GM21515 (cell line): Measurements from ENCODE around the gene INPP5A.

Experiments
- ATAC-seq: cut with Tn5 transposase; IDR thresholded peaks from one replicate; pipeline ENCODE4 v1.9.1; 2021; ENCODE audit not compliant: unreplicated experiment

The INPP5A gene

DNA sequence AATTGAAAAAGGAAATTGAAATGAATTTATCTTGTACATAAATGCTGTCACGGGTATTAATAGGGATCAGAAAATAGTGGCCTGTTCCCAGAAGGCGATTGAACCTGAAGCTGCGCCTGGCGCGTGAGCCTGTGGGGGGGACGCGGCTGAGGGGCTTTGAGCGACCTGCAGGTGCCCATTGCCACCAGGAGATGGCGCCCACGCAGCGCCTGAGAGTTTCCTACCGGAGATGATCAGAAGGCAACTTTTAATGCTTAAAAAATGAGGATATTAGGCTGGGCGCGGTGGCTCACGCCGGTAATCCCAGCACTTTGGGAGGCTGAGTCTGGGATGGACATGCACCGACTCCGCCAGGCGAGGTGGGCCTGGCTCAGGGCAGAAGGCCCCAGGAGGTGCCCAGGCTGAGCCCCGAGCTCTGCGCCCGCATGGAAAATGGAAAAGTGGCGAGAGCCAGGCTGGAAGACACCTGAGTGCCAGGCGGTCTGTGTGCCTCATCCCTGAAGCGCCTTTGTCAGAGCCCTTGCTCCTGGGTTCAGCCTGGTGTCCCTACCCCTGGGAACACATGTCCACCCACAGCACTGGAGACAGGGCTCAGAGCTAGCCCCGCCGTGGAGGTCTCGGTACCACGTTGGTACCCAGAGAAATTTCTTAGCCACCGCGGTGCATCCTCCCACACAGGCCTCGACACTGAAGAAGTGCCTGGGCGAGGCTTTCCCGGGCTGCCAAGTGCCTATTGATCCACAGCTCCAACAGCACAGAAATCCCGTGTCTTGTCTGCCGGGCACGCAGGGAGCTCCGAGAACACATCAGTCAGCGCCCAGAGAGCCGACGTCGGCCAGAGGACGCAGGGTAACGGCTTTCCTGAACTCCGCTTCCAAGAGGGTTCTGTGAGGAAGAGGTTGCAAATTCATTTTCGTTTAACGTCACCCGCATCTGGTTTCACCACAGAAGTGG is 117.4 kb downstream of the INPP5A start:
- ATAC-seq: no peak

DNA sequence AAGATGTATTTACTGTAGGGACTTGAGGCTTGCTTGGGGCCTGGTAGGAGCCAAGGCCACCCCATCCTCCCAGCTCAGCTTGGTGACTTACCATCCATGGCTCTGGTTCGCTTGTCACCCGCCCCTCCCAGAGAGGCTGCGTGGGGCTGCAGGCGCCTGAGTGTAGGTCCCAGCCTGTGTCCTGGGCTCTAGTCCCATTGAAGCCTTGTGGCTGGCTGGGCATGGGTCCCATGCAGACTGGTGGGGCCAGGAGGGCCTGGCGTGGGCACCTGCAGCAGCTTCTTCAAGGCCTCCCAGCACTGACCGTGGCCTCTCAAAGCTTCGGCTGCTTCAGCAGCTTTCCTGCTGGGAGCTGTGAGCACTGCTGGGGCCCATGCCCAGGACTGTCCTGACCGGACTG is 118.1 kb downstream of the INPP5A start:
- no peak for ATAC-seq

DNA sequence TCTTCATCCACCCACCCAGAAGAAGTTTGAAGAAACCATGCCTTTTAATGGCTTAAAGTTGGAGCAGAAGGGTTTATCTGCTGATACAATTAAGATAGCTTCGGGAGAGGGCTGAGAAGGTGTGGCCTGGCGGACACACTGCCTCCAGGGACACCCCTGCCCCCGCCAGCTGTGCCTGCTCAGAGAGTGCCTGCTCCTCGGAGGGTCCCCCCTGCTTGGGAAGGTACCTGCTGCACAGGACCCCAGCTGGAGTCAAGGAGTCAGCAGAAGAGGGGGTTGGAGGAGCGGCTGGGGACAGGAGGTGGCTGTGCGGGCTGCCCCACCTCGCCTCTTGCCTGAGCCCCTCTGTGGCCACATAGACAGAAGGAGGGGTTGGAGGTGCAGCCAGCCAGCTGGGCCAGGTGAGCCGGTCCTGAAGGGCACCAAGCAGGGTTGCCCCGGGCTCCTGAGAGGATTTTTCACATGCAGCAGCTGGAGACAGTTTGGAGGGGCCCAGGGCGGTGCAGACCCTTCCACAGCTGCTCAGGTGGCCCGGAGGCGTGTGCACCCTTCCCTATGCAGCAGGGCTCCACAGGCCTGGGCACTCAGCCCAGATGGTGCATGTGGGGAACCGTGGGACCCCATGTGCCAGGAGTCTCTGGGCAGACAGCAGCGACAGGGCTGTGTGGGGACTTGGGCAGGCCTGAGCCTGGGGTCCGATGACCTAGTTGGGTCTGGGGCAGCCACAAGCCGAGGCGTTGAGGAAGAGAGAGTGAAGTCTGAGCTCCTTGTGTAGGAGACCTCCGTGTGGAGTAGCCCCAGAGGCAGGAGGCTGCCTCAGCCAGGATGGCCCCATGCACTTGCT is 118.9 kb downstream of the INPP5A start:
- ATAC-seq: no peak

DNA sequence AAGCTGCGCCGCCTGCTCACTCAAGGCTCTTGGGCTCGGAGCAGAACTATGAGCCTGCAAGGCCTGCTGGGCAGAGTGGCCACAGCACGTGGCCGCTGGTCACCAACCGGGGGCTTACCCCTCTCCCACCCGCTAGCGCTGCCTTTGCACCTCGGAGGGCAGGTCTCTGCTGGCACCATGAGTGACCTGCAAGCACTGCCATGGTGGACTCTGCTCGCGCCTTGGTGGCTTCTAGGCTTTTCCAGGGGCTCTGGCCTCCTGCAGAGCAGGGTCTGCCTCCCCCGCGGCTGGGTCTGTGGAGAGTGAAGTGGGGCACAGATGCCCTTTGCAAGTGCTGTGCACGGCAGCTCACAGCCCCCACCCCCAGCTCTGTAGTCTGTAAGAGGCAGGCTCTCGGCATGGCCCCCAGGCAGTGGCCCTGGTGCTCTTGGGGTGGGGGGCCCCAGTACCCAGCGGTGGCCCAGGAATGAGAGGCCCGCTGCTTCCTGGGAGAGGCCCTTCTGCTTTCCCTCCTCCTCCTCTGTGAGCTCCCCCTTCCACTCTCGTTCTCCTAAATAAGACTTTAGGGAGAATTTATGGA is 119.6 kb downstream of the INPP5A start:
- ATAC-seq: no peak

DNA sequence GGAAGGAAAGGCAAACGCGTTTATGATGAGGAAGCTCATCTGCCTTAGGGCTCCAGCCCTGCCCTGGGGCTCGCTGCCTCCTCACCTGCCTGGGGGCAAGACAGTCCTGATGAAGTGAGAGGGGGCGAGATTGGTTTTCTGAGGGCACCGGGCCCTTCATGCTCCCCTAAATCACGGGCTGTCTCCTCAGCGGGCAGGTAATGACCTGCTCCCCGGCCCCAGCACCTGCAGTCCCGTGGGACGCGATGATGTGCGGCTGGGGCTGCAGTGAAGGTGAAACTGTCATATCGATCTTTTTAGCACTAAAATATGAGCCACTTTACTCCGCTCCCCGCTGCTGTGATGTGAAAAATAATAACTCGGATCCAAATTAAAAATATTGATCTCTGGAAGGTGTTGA is 120.2 kb downstream of the INPP5A start:
- no peak for ATAC-seq

DNA sequence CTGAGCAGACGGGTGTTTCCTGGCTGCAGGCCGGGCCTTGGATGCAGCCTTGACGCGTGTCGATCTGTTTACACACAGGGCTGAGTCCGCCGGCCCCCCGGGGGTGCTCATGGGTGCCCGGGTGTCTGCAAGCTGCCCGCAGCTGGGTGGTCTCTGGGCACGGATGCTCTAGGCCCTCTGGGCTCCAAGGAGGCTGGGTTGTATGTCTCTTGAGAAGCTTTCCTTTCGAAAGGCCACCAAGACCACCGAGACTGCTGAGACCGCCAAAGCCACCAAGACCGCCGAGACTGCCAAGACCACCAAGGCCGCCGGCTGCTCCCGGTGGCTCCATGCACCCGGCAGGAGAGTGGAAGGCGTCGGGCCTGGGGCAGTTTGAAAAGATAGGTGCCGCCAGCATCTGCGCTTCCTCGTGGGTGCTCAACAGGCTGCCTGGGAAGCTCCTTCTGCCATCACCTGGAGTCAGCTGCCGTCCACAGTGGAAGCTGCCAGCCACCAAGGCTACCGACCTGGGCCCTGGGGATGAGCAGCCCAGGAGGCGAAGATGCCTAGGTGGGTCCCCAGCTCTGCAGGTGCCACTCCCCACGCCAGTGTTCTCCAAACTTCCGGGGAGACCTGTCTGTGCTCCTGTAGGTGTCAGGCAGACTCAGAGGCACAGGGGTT is 121.1 kb downstream of the INPP5A start:
- no peak for ATAC-seq

DNA sequence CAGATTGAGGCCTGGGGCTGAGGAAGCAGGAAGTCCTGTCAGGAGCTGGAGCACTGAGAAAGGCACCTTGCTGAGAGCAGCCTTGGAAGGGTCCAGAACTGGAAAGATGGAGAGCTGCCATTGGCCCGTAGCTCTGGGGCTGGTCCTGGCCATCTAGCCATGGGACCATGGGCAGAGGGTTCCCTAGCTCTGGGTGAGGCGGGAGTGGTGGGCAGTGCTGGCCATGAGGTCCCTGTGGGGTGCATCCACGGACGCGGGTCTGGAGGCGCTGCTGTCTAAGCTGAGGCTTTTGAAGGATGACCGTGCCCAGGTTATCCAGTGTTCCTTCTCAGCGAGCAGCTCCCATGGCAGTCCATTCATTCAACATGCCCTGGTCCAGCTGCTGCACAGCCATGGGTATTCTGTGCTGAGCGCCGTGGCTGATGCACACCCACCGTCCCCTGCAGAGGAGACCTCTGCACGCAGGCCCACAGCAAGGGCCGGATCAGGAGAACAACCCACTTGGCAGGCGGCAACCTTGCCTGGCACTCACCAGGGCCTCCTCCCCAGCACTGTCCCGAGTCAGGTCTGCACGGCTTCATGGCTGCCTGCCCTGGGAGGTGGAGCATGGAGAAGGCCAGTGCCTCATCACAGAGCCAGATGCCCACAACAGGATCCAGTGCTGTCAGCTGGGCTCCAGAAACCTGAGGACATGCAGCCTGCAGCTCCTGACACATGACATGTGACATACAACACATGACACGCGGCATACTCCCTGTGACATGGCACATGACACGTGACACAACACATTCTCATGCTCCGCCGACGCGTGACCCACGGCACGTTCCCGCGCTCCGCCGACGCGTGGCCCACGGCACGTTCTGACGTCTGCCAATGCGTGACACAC is 121.9 kb downstream of the INPP5A start:
- ATAC-seq: no peak

DNA sequence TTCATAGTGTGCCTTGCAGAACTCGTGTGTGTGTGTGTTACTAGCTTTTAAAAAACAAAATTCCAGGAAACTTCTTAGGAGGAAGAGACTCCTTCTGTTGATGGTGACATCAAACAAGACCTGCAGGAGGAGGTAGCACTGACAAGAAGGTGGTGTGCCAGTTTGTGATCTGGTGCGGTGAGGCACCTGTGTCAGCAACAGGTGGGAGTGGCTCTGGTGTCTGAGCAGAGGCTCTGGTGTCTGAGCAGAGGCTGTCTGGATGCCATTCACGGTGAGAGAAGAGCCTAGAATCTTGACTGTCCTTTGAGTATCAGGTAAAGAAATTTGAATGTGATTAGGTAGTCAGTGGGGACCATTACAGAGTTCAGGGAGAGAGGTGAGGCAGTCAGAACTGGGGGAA is 122.8 kb downstream of the INPP5A start:
- no peak for ATAC-seq

DNA sequence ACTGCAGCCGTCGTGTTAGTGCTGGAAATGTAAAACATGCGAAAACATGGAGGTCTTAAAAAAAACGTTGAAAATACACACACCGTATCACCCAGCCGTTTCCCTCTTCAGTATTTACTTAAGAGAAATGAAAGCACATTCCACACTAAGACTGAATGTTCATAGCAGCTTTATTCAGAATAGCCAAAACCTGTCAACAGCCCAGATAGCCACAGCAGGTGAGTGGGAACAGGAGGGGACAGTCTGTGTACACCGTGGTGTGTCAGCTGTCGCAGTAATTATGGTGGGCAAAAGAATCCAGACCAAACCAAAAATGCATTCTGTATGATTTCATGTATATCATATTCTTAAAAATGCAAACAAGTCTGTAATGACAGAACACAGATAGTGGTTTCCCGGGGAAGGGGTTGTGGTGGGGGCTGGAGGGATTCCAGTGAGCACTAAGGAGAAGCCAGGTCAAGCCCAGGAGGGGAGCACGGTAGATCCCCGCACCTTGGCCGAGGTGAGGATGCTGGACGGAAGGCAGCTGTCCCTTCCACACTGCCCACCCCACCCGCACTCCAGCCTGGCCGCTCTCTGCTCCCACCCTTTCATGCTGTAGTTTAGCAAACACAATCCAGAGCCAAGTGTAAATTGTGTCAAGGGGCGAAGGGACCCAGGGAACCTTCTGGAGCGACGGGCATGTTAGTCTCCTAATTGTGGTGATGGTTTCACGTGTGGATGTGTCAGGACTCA is 124.8 kb downstream of the INPP5A start:
- no peak for ATAC-seq

DNA sequence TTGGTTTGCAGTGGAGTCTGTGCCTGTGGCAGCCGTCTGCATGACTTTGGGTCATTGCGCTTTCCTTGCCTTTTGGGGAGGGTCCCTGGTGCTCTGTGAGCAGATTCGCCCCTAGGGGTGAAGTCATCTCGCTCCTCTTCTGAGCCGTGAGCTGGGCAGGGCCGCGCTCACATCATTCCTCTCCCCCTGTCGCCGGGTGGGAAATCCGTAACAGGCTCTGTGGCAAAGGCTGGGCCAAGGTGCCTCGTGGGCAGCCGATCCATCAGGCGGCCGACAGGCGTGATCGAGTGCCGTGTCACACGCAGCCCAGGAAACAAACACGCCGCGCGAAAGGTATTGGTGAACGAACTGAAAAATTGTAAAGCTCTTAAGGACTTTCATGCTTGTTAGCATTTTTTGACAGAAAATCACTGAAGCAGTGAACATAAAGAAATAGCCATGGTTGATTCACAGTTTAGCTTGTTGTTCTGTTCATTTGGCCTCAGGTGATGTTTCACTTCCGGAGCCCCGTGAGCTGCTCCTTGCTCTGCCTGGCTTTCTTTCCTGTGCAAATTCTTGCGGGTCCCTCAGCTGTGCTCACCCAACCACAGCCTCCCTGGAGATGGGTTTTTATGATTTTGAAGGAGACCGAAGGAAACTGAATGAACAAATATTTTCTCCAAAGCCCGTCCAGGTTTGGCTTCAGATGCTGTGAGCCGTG is 126.2 kb downstream of the INPP5A start:
- ATAC-seq: no peak

DNA sequence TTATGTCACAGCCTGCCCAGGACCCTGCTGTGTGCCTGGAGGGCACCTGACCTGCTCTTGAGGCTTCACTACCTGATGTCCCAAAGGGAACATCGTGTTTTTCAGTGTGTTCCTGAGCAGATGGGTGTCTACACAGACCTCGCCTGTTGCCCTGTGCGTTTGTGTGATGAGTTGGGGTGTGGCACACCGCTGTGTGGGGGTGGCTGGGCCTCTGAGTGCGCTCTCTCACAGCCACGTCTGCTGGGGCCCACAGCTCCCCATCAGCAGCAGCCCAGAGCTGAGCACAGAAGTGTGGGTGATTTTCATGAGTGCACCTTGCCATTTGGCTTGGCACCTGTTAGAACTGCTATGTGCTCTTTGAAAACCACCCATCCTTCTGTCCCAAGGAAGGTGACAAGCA is 126.8 kb downstream of the INPP5A start:
- no peak for ATAC-seq

DNA sequence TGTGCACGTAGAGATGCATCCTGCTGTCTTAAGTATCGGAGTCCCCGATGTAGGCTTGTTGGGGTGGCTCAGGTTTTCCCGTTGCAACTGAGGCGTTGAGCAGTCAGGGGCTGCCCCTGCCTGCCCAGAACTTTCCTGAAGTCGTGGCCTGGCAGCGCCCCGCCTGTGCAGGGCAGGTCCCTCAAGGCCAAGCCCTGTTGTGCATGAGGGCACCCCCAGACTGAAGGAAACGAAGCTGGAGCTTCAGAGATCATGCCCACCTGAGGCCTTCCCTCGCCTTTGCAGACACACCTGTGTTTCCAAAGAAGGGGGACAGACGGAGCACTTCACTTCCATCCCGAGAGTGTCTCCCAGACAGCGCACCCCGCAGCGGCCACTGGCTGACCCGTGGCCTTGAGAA is 127.3 kb downstream of the INPP5A start:
- no peak for ATAC-seq

DNA sequence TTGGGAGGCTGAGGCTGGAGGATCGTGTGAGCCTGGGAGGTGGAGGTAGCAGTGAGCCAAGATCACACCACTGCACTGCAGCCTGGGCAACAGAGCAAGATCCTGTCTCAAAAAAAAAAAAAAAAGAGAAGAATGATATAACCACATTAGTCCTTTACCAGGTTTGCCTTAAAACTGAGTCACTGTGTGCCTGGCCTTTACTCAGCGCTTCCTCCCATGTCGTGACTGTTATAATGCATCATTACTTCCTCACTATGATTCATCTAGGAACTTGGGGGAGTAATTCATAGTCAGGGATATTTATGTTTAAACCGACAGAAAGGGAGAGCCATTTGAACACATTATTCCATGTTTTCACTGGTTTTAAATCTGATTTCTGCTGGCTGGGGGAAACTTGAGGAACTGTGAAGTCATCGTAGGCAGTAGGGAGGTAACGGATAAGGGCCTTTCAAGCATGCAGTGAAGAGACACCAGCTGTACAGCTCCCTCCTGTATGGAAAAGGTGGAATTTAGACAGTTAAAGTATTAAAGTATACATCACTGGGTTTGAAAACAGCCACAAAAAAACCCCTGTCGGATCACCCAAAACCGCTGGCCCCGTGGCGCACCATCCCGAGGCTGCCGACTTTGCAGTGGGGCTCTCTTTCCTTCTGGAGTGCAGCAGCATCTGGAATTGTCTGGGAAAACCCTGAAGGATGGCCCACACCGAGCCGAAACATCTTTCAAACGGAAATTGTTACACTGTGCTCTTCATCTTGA is 128.5 kb downstream of the INPP5A start:
- no peak for ATAC-seq

DNA sequence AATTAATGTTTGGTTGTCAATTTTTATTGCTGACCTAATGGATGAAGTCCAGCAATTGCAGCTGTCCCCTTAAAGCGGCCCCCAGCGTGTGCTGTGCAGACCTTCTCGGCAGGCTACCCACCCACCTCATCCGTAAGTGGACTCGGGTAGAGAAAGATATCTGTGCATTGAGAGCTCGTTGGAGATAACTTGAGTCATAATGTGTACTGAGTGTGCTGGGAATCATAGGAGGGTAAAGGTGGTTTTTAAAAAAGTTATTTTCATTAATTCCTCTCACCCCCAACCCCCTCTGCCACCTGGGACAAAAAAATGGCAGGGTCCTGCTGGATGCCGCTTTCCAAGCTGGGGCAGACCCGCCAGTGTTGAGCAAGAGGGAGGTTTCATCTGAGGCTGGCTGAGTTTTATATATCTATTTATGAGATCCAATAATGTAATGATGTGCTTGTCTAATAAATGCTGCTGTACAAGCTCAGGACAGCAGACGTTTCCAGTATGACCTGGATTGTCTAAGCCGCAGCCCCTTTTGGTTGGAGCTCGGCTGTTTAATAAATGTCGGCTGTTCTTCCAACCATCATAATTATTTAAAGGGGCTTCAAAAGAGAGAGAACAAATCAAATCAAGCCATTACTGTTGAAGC is 129.2 kb downstream of the INPP5A start:
- ATAC-seq: no peak

DNA sequence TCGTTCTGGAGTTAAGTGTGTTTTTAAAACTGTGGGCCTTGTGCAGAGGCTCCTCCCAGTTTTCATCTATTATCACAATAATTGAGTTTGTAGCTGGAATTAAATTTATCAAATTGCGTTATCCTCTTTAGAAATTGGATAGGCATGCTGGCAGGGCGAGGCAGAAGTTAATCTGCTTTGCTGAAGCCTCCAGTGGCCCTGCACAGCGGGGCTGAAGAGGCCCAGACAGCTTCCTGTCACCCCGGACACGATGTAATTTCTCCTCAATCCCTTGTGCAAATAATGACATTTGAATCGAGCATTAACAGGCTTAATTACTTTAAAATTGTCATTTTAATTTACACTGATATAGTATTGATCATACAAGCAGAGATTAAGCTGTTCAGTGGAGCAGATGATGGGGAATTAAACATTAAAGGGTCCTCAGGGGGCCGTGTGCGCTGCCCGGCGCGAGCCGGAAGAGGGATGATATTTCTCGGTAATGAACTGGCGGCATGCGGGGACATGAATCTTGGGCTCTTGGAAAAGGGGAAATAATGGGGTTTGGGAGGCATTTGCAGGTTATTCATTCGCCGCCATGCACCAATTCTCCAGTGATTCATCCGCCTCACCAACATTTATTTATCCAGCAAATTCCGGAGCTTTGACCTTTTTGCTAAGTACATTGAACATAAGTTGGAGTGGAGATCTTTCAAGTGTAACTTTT is 129.9 kb downstream of the INPP5A start:
- no peak for ATAC-seq

DNA sequence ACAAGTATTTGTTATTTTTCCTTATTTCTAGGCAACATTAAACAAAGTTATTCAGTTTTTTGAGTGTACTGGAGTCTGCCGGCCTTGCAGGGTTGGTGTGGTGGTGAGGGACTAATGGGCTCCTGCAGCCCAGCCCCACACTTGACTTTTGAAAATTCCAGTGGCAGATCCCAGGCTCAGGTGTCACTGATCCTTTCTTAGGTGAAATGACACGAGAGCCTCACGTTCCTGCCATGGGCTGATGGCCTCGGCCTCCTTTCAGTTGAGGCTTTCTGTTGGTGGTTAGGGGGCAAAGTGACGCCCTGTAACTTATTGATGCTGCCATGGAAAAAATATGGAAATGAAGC is 130.4 kb downstream of the INPP5A start:
- no peak for ATAC-seq

DNA sequence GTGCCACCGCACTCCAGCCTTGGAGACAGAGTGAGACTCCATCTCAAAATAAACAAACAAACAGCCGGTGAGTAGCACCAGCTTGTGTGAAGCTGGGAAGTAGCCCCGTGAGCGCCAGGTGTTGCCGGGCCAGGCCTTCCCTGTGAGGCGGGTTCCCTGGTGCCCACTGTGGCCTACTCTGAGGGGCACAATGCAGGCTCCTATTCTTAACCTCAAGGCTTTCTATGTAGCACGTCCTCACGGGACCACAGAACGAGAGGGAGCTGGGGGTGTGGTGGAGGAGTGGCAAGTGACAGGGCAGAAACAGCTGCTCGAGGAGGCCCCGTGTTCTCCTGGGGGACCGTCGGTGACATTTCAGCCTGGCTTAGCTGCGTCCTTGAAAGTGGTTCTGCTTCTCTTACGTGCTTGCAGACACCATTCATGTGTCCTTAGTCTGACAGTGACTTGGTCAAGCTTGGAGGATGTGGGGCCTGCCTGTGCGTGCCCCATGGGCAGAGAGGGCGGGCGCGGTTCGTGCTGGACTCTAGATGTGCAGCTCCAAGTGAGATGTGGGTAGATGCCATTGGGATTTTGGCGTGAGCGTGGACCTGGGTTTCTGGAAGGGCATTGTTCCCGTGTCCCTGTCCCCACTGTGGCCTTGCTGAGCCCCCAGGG is 131.7 kb downstream of the INPP5A start:
- ATAC-seq: no peak
